Muscle layer of duodenum (tissue), 2 donors: Measurements from ENCODE around the gene HBG1.

Source experiments
- H3K27ac ChIP-seq: one replicate; pipeline ENCODE4 v1.7.0; 2013; ENCODE audit warnings: mild to moderate bottlenecking, low read length
- H3K27me3 ChIP-seq: one replicate; pipeline ENCODE4 v1.7.0; 2013; ENCODE audit warnings: low read depth, mild to moderate bottlenecking, control low read depth, low read length
- H3K36me3 ChIP-seq, 2 donors: one replicate each; pipeline ENCODE4 v1.7.0; 2013; ENCODE audit warnings: low read length in 2 of 2, control low read depth in 1 of 2, mild to moderate bottlenecking in 1 of 2; ENCODE audit not compliant: insufficient read depth in 2 of 2, control insufficient read depth in 1 of 2
- H3K4me1 ChIP-seq, 2 donors: one replicate each; pipeline ENCODE4 v1.7.0; 2013; ENCODE audit warnings: low read length in 2 of 2, mild to moderate bottlenecking in 2 of 2, control low read depth in 1 of 2, moderate library complexity in 1 of 2; ENCODE audit not compliant: insufficient read depth in 2 of 2, control insufficient read depth in 1 of 2
- H3K4me3 ChIP-seq, 2 donors: one replicate each; pipeline ENCODE4 v1.7.0; 2013; ENCODE audit warnings: low read length in 2 of 2, low read depth in 1 of 2, mild to moderate bottlenecking in 1 of 2
- H3K9me3 ChIP-seq, 2 donors: one replicate each; pipeline ENCODE4 v1.7.0; 2013; ENCODE audit warnings: low read length in 2 of 2, control low read depth in 1 of 2, mild to moderate bottlenecking in 1 of 2; ENCODE audit not compliant: control insufficient read depth in 1 of 2
- donor health status: healthy.

HBG1 gene

GRCh38 chr11:5231111-5231510 lies 18.5 kb downstream of the HBG1 start:
- H3K4me3 ChIP-seq: no peak overlapping the region
- H3K9me3 ChIP-seq: no peaks in the 10 kb centered on the region
- H3K27me3 ChIP-seq: no peaks in the 10 kb centered on the region
- H3K27ac ChIP-seq: no peak overlapping the region
- no peaks in the 10 kb centered on the region for H3K36me3 ChIP-seq
- no peaks in the 10 kb centered on the region for H3K4me1 ChIP-seq

DNA sequence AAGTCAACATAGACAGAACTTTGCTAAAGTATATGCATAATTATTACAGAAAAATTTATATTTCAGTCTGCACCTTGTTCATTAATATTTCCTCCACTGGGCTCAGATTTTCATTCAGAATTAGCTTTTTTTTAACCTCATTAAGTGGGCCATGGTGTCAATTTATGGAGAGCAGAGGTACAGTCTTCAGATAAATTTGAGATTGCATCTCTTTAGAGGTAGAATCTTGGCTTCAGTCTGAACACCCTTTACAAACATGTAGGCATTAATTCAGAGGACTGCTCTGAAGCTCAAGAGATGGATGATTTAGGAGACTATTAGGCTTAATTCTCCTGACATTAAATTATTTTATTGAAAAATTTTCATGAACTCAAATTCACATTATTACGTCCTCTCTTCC lies 19.4 kb downstream of the HBG1 start:
- Histone ChIP-seq H3K4me1 (no peaks in the 10 kb centered on the region), H3K36me3 (no peaks in the 10 kb centered on the region), H3K4me3 (no peak overlapping the region), H3K27me3 (no peaks in the 10 kb centered on the region), H3K9me3 (no peaks in the 10 kb centered on the region), H3K27ac (no peak overlapping the region)

DNA sequence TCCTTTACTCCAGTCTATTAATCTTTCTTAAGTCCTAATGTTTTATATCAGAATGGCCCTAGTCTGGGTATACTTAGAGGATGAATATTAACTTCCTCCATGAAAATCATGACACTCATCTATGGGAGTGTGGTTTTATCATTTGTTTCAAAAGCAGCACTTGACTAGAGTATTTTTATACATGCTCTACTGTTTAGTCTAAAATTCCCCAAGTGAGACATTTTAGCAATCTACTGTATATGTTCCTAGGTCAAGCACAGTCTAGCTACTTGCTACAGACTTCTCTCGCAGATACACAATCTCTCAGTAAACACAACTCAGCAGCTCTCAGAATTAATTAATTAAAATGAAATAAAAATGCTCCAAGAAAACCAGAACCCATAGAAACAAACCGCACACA lies 19.9 kb downstream of the HBG1 start:
- no peaks in the 10 kb centered on the region for H3K27me3 ChIP-seq
- no peaks in the 10 kb centered on the region for H3K36me3 ChIP-seq
- H3K27ac ChIP-seq: no peak overlapping the region
- no peaks in the 10 kb centered on the region for H3K9me3 ChIP-seq
- no peak overlapping the region for H3K4me3 ChIP-seq
- H3K4me1 ChIP-seq: no peaks in the 10 kb centered on the region

- no peaks in the 10 kb centered on the region for H3K27me3 ChIP-seq
- no peaks in the 10 kb centered on the region for H3K9me3 ChIP-seq
- H3K4me3 ChIP-seq: no peak overlapping the region
- H3K36me3 ChIP-seq: no peaks in the 10 kb centered on the region
- no peak overlapping the region for H3K27ac ChIP-seq
- no peaks in the 10 kb centered on the region for H3K4me1 ChIP-seq
Observed at GRCh38 chr11:5229356-5229755, 20.3 kb downstream of the HBG1 start.

DNA sequence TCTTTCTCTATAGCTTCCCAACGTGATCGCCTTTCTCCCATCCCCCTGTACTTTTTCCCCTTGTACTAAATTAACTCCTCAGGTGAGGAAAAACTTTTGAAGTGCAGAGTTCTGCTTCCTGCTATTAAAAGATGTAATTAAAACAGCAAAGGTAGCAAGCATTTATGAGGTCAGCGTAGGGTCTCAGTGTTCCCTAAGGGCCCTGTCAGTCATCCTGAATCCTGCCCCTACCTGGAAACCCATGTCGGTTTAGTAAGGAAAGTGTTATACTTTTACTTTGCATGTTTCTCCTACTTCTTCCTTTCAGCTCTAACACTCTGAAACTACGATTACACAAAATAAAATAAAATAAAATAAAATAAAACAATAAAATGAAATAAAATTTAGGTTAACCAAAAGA lies 21.5 kb downstream of the HBG1 start:
- Histone ChIP-seq H3K36me3 (no peaks in the 10 kb centered on the region), H3K9me3 (no peaks in the 10 kb centered on the region), H3K27ac (no peak overlapping the region), H3K4me1 (no peaks in the 10 kb centered on the region), H3K27me3 (no peaks in the 10 kb centered on the region), H3K4me3 (no peak overlapping the region)

GRCh38 chr11:5227681-5228080 lies 22.0 kb downstream of the HBG1 start:
- no peaks in the 10 kb centered on the region for H3K27me3 ChIP-seq
- H3K27ac ChIP-seq: no peak overlapping the region
- no peak overlapping the region for H3K4me3 ChIP-seq
- no peaks in the 10 kb centered on the region for H3K9me3 ChIP-seq
- no peaks in the 10 kb centered on the region for H3K36me3 ChIP-seq
- no peaks in the 10 kb centered on the region for H3K4me1 ChIP-seq

DNA sequence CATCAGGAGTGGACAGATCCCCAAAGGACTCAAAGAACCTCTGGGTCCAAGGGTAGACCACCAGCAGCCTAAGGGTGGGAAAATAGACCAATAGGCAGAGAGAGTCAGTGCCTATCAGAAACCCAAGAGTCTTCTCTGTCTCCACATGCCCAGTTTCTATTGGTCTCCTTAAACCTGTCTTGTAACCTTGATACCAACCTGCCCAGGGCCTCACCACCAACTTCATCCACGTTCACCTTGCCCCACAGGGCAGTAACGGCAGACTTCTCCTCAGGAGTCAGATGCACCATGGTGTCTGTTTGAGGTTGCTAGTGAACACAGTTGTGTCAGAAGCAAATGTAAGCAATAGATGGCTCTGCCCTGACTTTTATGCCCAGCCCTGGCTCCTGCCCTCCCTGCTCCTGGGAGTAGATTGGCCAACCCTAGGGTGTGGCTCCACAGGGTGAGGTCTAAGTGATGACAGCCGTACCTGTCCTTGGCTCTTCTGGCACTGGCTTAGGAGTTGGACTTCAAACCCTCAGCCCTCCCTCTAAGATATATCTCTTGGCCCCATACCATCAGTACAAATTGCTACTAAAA lies 22.8 kb downstream of the HBG1 start, which contains the start of gene HBB:
Gene HBB (minus strand): TSS at position 340 of the 579 bp plus-strand sequence. CDS start 50 bp downstream, at position 290.
- Histone ChIP-seq H3K36me3 (no peaks in the 10 kb centered on the region), H3K4me3 (no peak within 1 kb of the TSS), H3K27me3 (no peaks in the 10 kb centered on the region), H3K27ac (no peak within 1 kb of the TSS), H3K9me3 (no peaks in the 10 kb centered on the region), H3K4me1 (no peaks in the 10 kb centered on the region)

DNA sequence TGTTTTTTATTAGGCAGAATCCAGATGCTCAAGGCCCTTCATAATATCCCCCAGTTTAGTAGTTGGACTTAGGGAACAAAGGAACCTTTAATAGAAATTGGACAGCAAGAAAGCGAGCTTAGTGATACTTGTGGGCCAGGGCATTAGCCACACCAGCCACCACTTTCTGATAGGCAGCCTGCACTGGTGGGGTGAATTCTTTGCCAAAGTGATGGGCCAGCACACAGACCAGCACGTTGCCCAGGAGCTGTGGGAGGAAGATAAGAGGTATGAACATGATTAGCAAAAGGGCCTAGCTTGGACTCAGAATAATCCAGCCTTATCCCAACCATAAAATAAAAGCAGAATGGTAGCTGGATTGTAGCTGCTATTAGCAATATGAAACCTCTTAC lies 24.2 kb downstream of the HBG1 start:
- H3K4me3 ChIP-seq: no peak overlapping the region
- H3K4me1 ChIP-seq: no peaks in the 10 kb centered on the region
- no peaks in the 10 kb centered on the region for H3K9me3 ChIP-seq

GRCh38 chr11:5224538-5225479 lies 24.8 kb downstream of the HBG1 start:
- Histone ChIP-seq H3K27me3 (no peaks in the 10 kb centered on the region), H3K4me1 (no peaks in the 10 kb centered on the region), H3K36me3 (no peaks in the 10 kb centered on the region), H3K4me3 (no peak overlapping the region), H3K27ac (no peak overlapping the region), H3K9me3 (no peaks in the 10 kb centered on the region)

More for the DNA sequence above, 24.2 kb downstream of the HBG1 start:
- Histone ChIP-seq H3K27me3 (no peaks in the 10 kb centered on the region), H3K27ac (no peak overlapping the region), H3K36me3 (no peaks in the 10 kb centered on the region)

DNA sequence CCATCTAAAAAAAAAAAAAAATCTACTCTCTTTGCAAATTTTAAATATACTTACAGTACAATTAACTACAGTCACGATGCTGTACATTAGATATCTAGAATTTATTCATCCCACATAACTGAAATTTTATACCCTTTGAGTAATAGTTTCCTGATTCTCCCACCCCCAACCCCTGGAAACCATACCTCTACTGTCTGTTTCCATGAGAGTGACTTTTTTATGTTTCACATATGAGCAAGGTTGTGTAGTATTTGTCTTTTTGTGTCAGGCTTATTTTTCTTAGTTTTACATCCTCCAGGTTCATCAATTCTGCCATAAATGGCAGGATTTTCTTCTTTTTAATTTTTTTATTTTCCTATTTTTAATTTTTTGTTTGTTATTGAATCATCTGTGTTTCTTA lies 26.0 kb downstream of the HBG1 start:
- Histone ChIP-seq H3K27me3 (no peaks in the 10 kb centered on the region), H3K9me3 (no peaks in the 10 kb centered on the region), H3K27ac (no peak overlapping the region), H3K4me3 (no peak overlapping the region), H3K4me1 (no peaks in the 10 kb centered on the region), H3K36me3 (no peaks in the 10 kb centered on the region)

DNA sequence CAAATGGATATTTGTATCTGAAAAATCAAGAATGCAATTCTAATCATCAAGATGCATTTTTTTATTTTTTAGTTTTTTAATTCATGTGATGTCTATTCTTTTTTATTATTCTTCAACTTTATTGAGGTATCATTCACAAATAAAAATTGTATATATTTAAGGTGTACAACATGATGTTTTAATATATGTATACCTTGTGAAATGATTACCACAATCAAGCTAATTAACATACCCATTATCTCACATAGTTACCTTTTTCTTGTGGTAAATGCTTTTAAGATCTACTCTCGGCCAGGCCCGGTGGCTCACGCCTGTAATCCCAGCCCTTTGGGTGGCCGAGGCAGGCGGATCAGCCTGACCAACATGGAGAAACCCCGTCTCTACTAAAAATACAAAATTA lies 26.5 kb downstream of the HBG1 start:
- Histone ChIP-seq H3K27me3 (no peaks in the 10 kb centered on the region), H3K4me1 (no peaks in the 10 kb centered on the region), H3K36me3 (no peaks in the 10 kb centered on the region), H3K4me3 (no peak overlapping the region), H3K27ac (no peak overlapping the region), H3K9me3 (no peaks in the 10 kb centered on the region)
